ENCODE measurements around the gene CEP19.
A peak's percentile ranks its signal among the peaks of the same experiment; 100 is the strongest.
"Not testable (repeated sequence)": the region's sequence is repeated elsewhere in the genome, so short reads cannot be mapped to it uniquely, and the experiment has no call there.

Gene CEP19

GRCh38 chr3:196739671-196740480 is 27.8 kb upstream of the CEP19 start, which contains the start of gene PAK2:
TSS of gene PAK2 (plus strand) at chr3:196739857. CDS start at chr3:196782647, 42,790 bp downstream.
- H3K4me3 ChIP-seq (ENCODE audit: low read depth, low read length) = peak within 1 kb of the TSS; percentile 98
- H3K9me3 ChIP-seq (ENCODE audit: control insufficient read depth, insufficient read depth, low read length) = no peaks in the 10 kb centered on the region
- H3K4me1 ChIP-seq (ENCODE audit: control insufficient read depth, insufficient read depth, low read length) = peaks cover 15% of the 10 kb centered on the region
- peak within 1 kb of the TSS; percentile 93 for H3K9ac ChIP-seq (ENCODE audit: low read depth, low read length)
- no peaks in the 10 kb centered on the region for H3K27me3 ChIP-seq (ENCODE audit: control insufficient read depth, insufficient read depth, low read length)
- H3K36me3 ChIP-seq (ENCODE audit: control insufficient read depth, insufficient read depth, low read length) = peaks cover 4% of the 10 kb centered on the region; the same call in 1 of the 2 replicates
- peak within 1 kb of the TSS; percentile 96 for H3K27ac ChIP-seq (ENCODE audit: low read depth, low read length)

DNA sequence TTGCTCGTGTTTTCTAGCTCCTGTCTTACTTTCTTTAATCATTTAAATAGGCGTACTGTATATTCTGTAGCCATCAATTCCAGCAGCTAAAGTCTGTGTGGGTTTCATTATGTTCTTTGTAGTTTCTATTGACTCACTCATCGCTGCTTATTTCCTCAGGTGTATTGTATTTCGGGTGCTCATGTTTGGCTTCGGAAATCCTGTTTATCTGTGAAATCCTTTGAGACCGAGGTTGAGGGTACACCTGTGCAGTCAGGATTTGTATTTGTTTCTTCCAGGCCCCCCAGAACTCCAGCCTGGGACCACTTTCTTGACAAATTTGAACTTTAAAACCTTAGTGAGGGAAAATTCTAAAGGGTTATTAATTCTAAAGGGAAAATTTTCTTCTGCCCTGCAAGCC is 25.6 kb upstream of the CEP19 start:
- Histone ChIP-seq H3K4me3 (ENCODE audit: low read depth, low read length) (no peak overlapping the region), H3K9me3 (ENCODE audit: control insufficient read depth, insufficient read depth, low read length) (no peaks in the 10 kb centered on the region), H3K27ac (ENCODE audit: low read depth, low read length) (no peak overlapping the region), H3K27me3 (ENCODE audit: control insufficient read depth, insufficient read depth, low read length) (no peaks in the 10 kb centered on the region), H3K4me1 (ENCODE audit: control insufficient read depth, insufficient read depth, low read length) (peaks cover 5% of the 10 kb centered on the region; the same call in 1 of the 2 replicates), H3K36me3 (ENCODE audit: control insufficient read depth, insufficient read depth, low read length) (peaks cover 4% of the 10 kb centered on the region; the same call in 1 of the 2 replicates), H3K9ac (ENCODE audit: low read depth, low read length) (no peak overlapping the region)

- Histone ChIP-seq H3K27ac (ENCODE audit: low read depth, low read length) (no peak overlapping the region), H3K9me3 (ENCODE audit: control insufficient read depth, insufficient read depth, low read length) (no peaks in the 10 kb centered on the region), H3K4me1 (ENCODE audit: control insufficient read depth, insufficient read depth, low read length) (peaks cover 5% of the 10 kb centered on the region; the same call in 1 of the 2 replicates), H3K4me3 (ENCODE audit: low read depth, low read length) (no peak overlapping the region), H3K36me3 (ENCODE audit: control insufficient read depth, insufficient read depth, low read length) (peaks cover 4% of the 10 kb centered on the region; the same call in 1 of the 2 replicates), H3K9ac (ENCODE audit: low read depth, low read length) (no peak overlapping the region), H3K27me3 (ENCODE audit: control insufficient read depth, insufficient read depth, low read length) (no peaks in the 10 kb centered on the region)
Measured at GRCh38 chr3:196736670-196737374, 24.8 kb upstream of the CEP19 start.

GRCh38 chr3:196735751-196736150 is 23.7 kb upstream of the CEP19 start:
- Histone ChIP-seq H3K27me3 (ENCODE audit: control insufficient read depth, insufficient read depth, low read length) (no peaks in the 10 kb centered on the region), H3K4me3 (ENCODE audit: low read depth, low read length) (no peak overlapping the region), H3K27ac (ENCODE audit: low read depth, low read length) (no peak overlapping the region), H3K4me1 (ENCODE audit: control insufficient read depth, insufficient read depth, low read length) (no peaks in the 10 kb centered on the region), H3K9ac (ENCODE audit: low read depth, low read length) (no peak overlapping the region), H3K36me3 (ENCODE audit: control insufficient read depth, insufficient read depth, low read length) (peaks cover 8% of the 10 kb centered on the region), H3K9me3 (ENCODE audit: control insufficient read depth, insufficient read depth, low read length) (no peaks in the 10 kb centered on the region)

GRCh38 chr3:196726788-196727675 is 15.0 kb upstream of the CEP19 start:
- H3K9ac ChIP-seq (ENCODE audit: low read depth, low read length) = no peak overlapping the region
- peaks cover 20% of the 10 kb centered on the region for H3K36me3 ChIP-seq (ENCODE audit: control insufficient read depth, insufficient read depth, low read length)
- no peak overlapping the region for H3K27ac ChIP-seq (ENCODE audit: low read depth, low read length)
- H3K27me3 ChIP-seq (ENCODE audit: control insufficient read depth, insufficient read depth, low read length) = no peaks in the 10 kb centered on the region
- H3K4me3 ChIP-seq (ENCODE audit: low read depth, low read length) = no peak overlapping the region
- H3K4me1 ChIP-seq (ENCODE audit: control insufficient read depth, insufficient read depth, low read length) = no peaks in the 10 kb centered on the region
- no peaks in the 10 kb centered on the region for H3K9me3 ChIP-seq (ENCODE audit: control insufficient read depth, insufficient read depth, low read length)

DNA sequence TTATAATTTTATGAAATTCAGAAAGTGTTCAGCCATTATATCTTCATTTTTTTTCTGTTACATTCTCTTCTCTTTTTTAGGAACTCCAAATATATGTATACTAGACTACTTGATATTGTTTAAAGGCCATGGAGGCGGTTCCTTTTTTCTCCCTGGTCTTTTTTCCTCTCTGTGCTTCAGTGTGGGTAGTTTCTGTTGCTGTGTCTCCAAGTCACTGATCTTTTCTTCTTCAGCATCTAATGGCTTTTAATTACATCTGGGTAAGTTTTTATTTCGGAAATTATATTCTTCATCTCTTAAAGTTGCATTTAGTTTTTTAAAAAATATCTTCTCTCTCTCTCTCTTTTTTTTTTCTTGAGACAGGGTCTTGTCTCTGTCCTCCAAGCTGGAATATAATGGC is 9.0 kb upstream of the CEP19 start:
- Histone ChIP-seq H3K9me3 (ENCODE audit: control insufficient read depth, insufficient read depth, low read length) (no peaks in the 10 kb centered on the region), H3K9ac (ENCODE audit: low read depth, low read length) (no peak overlapping the region), H3K27ac (ENCODE audit: low read depth, low read length) (no peak overlapping the region), H3K36me3 (ENCODE audit: control insufficient read depth, insufficient read depth, low read length) (peaks cover 13% of the 10 kb centered on the region), H3K4me1 (ENCODE audit: control insufficient read depth, insufficient read depth, low read length) (no peaks in the 10 kb centered on the region), H3K4me3 (ENCODE audit: low read depth, low read length) (no peak overlapping the region), H3K27me3 (ENCODE audit: control insufficient read depth, insufficient read depth, low read length) (no peaks in the 10 kb centered on the region)

DNA sequence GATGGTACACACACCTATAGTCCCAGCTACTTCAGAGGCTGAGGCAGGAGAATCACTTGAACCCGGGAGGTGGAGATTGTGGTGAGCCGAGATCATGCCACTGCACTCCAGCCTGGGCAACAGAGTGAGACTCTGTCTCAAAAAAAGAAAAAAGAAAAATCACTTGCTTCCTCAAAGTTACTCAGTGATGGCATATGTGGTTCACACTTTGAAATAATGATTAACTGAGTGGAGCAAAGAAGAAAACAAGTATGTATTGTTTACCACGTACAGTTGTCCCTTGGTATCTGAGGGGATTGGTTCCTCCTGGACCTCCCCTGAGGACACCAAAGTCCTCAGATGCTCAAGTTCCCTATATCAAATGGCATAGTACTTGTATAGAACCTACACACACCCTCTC is 5.1 kb upstream of the CEP19 start:
- not testable (repeated sequence) for H3K27me3 ChIP-seq (ENCODE audit: control insufficient read depth, insufficient read depth, low read length)

GRCh38 chr3:196712514-196713413 is 714 bp upstream of the CEP19 start:
- H3K9me3 ChIP-seq (ENCODE audit: control insufficient read depth, insufficient read depth, low read length) = no peaks in the 10 kb centered on the region
- no peaks in the 10 kb centered on the region for H3K36me3 ChIP-seq (ENCODE audit: control insufficient read depth, insufficient read depth, low read length)
- H3K4me1 ChIP-seq (ENCODE audit: control insufficient read depth, insufficient read depth, low read length) = 0 out of 2 replicates have a peak, but pooled peaks cover 4% of the 10 kb centered on the region
- H3K27ac ChIP-seq (ENCODE audit: low read depth, low read length) = peak overlapping the region; percentile 69
- H3K9ac ChIP-seq (ENCODE audit: low read depth, low read length) = peak overlapping the region; percentile 58
- no peaks in the 10 kb centered on the region; the same call in 1 of the 2 replicates for H3K27me3 ChIP-seq (ENCODE audit: control insufficient read depth, insufficient read depth, low read length)
- H3K4me3 ChIP-seq (ENCODE audit: low read depth, low read length) = peak overlapping the region; percentile 73

More for the DNA sequence above, 5.1 kb upstream of the CEP19 start:
- H3K4me1 ChIP-seq (ENCODE audit: control insufficient read depth, insufficient read depth, low read length); H3K9me3 ChIP-seq (ENCODE audit: control insufficient read depth, insufficient read depth, low read length); H3K27ac ChIP-seq (ENCODE audit: low read depth, low read length); H3K36me3 ChIP-seq (ENCODE audit: control insufficient read depth, insufficient read depth, low read length); H3K9ac ChIP-seq (ENCODE audit: low read depth, low read length); H3K4me3 ChIP-seq (ENCODE audit: low read depth, low read length): not testable (repeated sequence)

- Histone ChIP-seq H3K27ac (ENCODE audit: low read depth, low read length) (no peak overlapping the region), H3K27me3 (ENCODE audit: control insufficient read depth, insufficient read depth, low read length) (no peaks in the 10 kb centered on the region; the same call in 1 of the 2 replicates), H3K4me1 (ENCODE audit: control insufficient read depth, insufficient read depth, low read length) (0 out of 2 replicates have a peak, but pooled peaks cover 4% of the 10 kb centered on the region), H3K36me3 (ENCODE audit: control insufficient read depth, insufficient read depth, low read length) (no peaks in the 10 kb centered on the region), H3K4me3 (ENCODE audit: low read depth, low read length) (no peak overlapping the region), H3K9ac (ENCODE audit: low read depth, low read length) (no peak overlapping the region), H3K9me3 (ENCODE audit: control insufficient read depth, insufficient read depth, low read length) (no peaks in the 10 kb centered on the region)
Measured at GRCh38 chr3:196708467-196708866, 3.6 kb downstream of the CEP19 start.

GRCh38 chr3:196707566-196707965 is 4.5 kb downstream of the CEP19 start:
- no peak overlapping the region for H3K9ac ChIP-seq (ENCODE audit: low read depth, low read length)
- H3K4me3 ChIP-seq (ENCODE audit: low read depth, low read length) = no peak overlapping the region
- H3K27me3 ChIP-seq (ENCODE audit: control insufficient read depth, insufficient read depth, low read length) = no peaks in the 10 kb centered on the region; the same call in 1 of the 2 replicates
- H3K9me3 ChIP-seq (ENCODE audit: control insufficient read depth, insufficient read depth, low read length) = no peaks in the 10 kb centered on the region
- H3K36me3 ChIP-seq (ENCODE audit: control insufficient read depth, insufficient read depth, low read length) = no peaks in the 10 kb centered on the region
- no peaks in the 10 kb centered on the region for H3K4me1 ChIP-seq (ENCODE audit: control insufficient read depth, insufficient read depth, low read length)
- H3K27ac ChIP-seq (ENCODE audit: low read depth, low read length) = no peak overlapping the region

Data from HUES48 (cell line).